Measurements from ENCODE around the gene ZNF776. TPM values are rescaled to one million over a fixed set of nuclear protein-coding genes. Genes with fewer than 3 reads are reported as not detected.

Gene ZNF776
- 10 to 100 TPM in 1 of 2 experiments, 1 to 10 TPM in 1; 9.8 to 11.0 TPM for total RNA-seq

- DNase-seq (peak; percentile 92), ATAC-seq (peak; percentile 99)
- intact Hi-C loops (cut with micrococcal nuclease) = loop anchor here (10.0 kb wide), 1 partner anchor 408 kb away; the partner anchor contains the start of gene ZNF329
- Mint-ChIP-seq H3K27ac (peak within 1 kb of the TSS; percentile 95), H3K27me3 (no peaks in the 10 kb centered on the region), H3K4me1 (ENCODE audit: low read depth) (peaks cover 23% of the 10 kb centered on the region), H3K36me3 (ENCODE audit: low read depth) (peaks cover 52% of the 10 kb centered on the region), H3K4me3 (peak within 1 kb of the TSS; percentile 94), H3K9me3 (peaks cover 33% of the 10 kb centered on the region)
- no peak for TF ChIP-seq CTCF (IDR thresholded peaks at IDR 0.05)
- ChIA-PET CTCF (interaction anchor here (0.7 kb wide), 1 partner anchor 504 kb away, joined by 3 read pairs; no protein-coding TSS in a partner anchor), POLR2A (interaction anchor here (0.7 to 2.0 kb wide), 9 partner anchors 9 to 141 kb away, joined by 3 to 6 read pairs (median 3); partner anchors contain the start of genes ZNF551, ZNF552 and ZNF586)
Measured at GRCh38 chr19:57746580-57747471, at the start of gene ZNF776. Gene ZNF776 (plus strand): TSS chr19:57746815. CDS start chr19:57747059, 244 bp downstream.

- H3K4me3 Mint-ChIP-seq = no peak overlapping the region
Measured at GRCh38 chr19:57701625-57702024, 45.0 kb upstream of the ZNF776 start.

GRCh38 chr19:57706346-57706745, 40.3 kb upstream of the ZNF776 start:
- TF ChIP-seq CTCF (IDR thresholded peaks at IDR 0.05) = no peak
- ATAC-seq = no peak
- intact Hi-C loops (cut with micrococcal nuclease) = no loop called here
- H3K4me3 Mint-ChIP-seq = no peak overlapping the region
- no peaks in the 10 kb centered on the region for H3K27me3 Mint-ChIP-seq
- H3K4me1 Mint-ChIP-seq (ENCODE audit: low read depth) = peaks cover 38% of the 10 kb centered on the region
- ChIA-PET POLR2A (interaction anchor here (0.9 kb wide), 1 partner anchor 24 kb away, joined by 3 read pairs; no protein-coding TSS in a partner anchor), CTCF (no interaction called here)
- no peak overlapping the region for H3K27ac Mint-ChIP-seq
- peaks cover 77% of the 10 kb centered on the region for H3K36me3 Mint-ChIP-seq (ENCODE audit: low read depth)
- H3K9me3 Mint-ChIP-seq = peaks cover 54% of the 10 kb centered on the region
- DNase-seq = no peak

More at GRCh38 chr19:57701625-57702024, 45.0 kb upstream of the ZNF776 start:
- peaks cover 65% of the 10 kb centered on the region for H3K9me3 Mint-ChIP-seq
- H3K27me3 Mint-ChIP-seq = no peaks in the 10 kb centered on the region
- POLR2A ChIA-PET = no interaction called here
- CTCF ChIA-PET = no interaction called here
- no peak for DNase-seq
- intact Hi-C loops (cut with micrococcal nuclease) = no loop called here
- ATAC-seq = no peak
- H3K27ac Mint-ChIP-seq = no peak overlapping the region
- no peak for TF ChIP-seq CTCF (IDR thresholded peaks at IDR 0.05)
- H3K4me1 Mint-ChIP-seq (ENCODE audit: low read depth) = peaks cover 16% of the 10 kb centered on the region
- H3K36me3 Mint-ChIP-seq (ENCODE audit: low read depth) = peaks cover 92% of the 10 kb centered on the region

GRCh38 chr19:57708641-57709361, 37.8 kb upstream of the ZNF776 start, which contains the start of gene ZNF154:
Gene ZNF154 (minus strand): TSS chr19:57709204. CDS start chr19:57708971, 233 bp downstream.
- Mint-ChIP-seq H3K27ac (peak within 1 kb of the TSS; percentile 88), H3K4me1 (ENCODE audit: low read depth) (peaks cover 38% of the 10 kb centered on the region), H3K4me3 (peak within 1 kb of the TSS; percentile 77), H3K36me3 (ENCODE audit: low read depth) (peaks cover 60% of the 10 kb centered on the region), H3K27me3 (no peaks in the 10 kb centered on the region), H3K9me3 (peaks cover 41% of the 10 kb centered on the region)
- POLR2A ChIA-PET = interaction anchor here (0.7 to 1.6 kb wide), 5 partner anchors 19 to 306 kb away, joined by 3 to 4 read pairs (median 4); partner anchors contain the start of gene ZNF671
- ATAC-seq (peak; percentile 90), DNase-seq (peak; percentile 76)
- intact Hi-C loops (cut with micrococcal nuclease) = no loop called here
- no peak for TF ChIP-seq CTCF (IDR thresholded peaks at IDR 0.05)
- CTCF ChIA-PET = interaction anchor here (0.9 to 1.1 kb wide), 2 partner anchors 26 to 61 kb away, joined by 3 to 4 read pairs; partner anchors contain the start of gene ZNF586
